ENCODE measurements around the gene AMPD2.
A peak's percentile ranks its signal among the peaks of the same experiment; 100 is the strongest.

The AMPD2 gene

GRCh38 chr1:109619576-109620400, at the start of gene AMPD2, which contains the start of gene GNAT2:
TSS of gene AMPD2 (plus strand) at chr1:109619837. CDS start at chr1:109621176, 1,339 bp downstream.
TSS of gene GNAT2 (minus strand) at chr1:109619616. CDS start at chr1:109612870, 6,746 bp downstream.
- POLR2A ChIA-PET, result interaction anchor here (0.6 to 2.4 kb wide), 16 partner anchors 9 to 384 kb away, joined by 3 to 52 read pairs (median 4); partner anchors contain the start of genes GNAI3, GPR61 and GSTM2
- TF ChIP-seq ZNF384 (IDR thresholded peaks at IDR 0.05) (peak; percentile 96), ELF4 (IDR thresholded peaks at IDR 0.05) (peak; percentile 44), L3MBTL2 (conservative IDR thresholded peaks at IDR 0.05) (peak; percentile 89), HDGF (IDR thresholded peaks at IDR 0.05; ENCODE audit: borderline replicate concordance) (no peak), FOXK2 (IDR thresholded peaks at IDR 0.05) (no peak)
- peak; percentile 96 for DNase-seq (ENCODE audit: extremely low spot score)
- CTCF ChIA-PET, result interaction anchor here (0.5 to 1.8 kb wide), 7 partner anchors 11 to 235 kb away, joined by 3 to 6 read pairs (median 3); partner anchors contain the start of gene GNAI3

GRCh38 chr1:109570414-109570813, 49.2 kb upstream of the AMPD2 start:
- POLR2A ChIA-PET, result interaction anchor here (1.1 to 2.9 kb wide), 2 partner anchors 22 to 49 kb away, joined by 3 to 11 read pairs; partner anchors contain the start of genes GNAI3 and GNAT2
- CTCF ChIA-PET, result interaction anchor here (1.4 kb wide), 1 partner anchor 38 kb away, joined by 5 read pairs; no protein-coding TSS in a partner anchor
- DNase-seq (ENCODE audit: extremely low spot score), result no peak
- TF ChIP-seq CTBP1 (IDR thresholded peaks at IDR 0.05; ENCODE audit: borderline replicate concordance), result no peak
- TF ChIP-seq ZNF384 (IDR thresholded peaks at IDR 0.05), result no peak
- no peak for TF ChIP-seq SP1 (IDR thresholded peaks at IDR 0.05)
- TF ChIP-seq HDGF (IDR thresholded peaks at IDR 0.05; ENCODE audit: borderline replicate concordance), result no peak
- no peak for TF ChIP-seq FOXM1 (IDR thresholded peaks at IDR 0.05; ENCODE audit: borderline replicate concordance)
- no peak for TF ChIP-seq SUZ12 (IDR thresholded peaks at IDR 0.05)
- TF ChIP-seq L3MBTL2 (conservative IDR thresholded peaks at IDR 0.05), result no peak
- no peak for TF ChIP-seq ELF4 (IDR thresholded peaks at IDR 0.05)
- TF ChIP-seq PKNOX1 (IDR thresholded peaks at IDR 0.05), result no peak

- TF ChIP-seq L3MBTL2 (conservative IDR thresholded peaks at IDR 0.05), result no peak
- TF ChIP-seq PKNOX1 (IDR thresholded peaks at IDR 0.05), result no peak
- no peak for TF ChIP-seq SP1 (IDR thresholded peaks at IDR 0.05)
- TF ChIP-seq SUZ12 (IDR thresholded peaks at IDR 0.05), result no peak
- TF ChIP-seq NFRKB (IDR thresholded peaks at IDR 0.05), result no peak
- no peak for TF ChIP-seq BHLHE40 (IDR thresholded peaks at IDR 0.05; ENCODE audit: borderline replicate concordance)
- TF ChIP-seq FOXA1 (IDR thresholded peaks at IDR 0.05), result no peak
- TF ChIP-seq LEF1 (IDR thresholded peaks at IDR 0.05; ENCODE audit: borderline replicate concordance), result no peak
- no peak for TF ChIP-seq FOXM1 (IDR thresholded peaks at IDR 0.05; ENCODE audit: borderline replicate concordance)
- TF ChIP-seq ZNF384 (IDR thresholded peaks at IDR 0.05), result no peak
- TF ChIP-seq ELF4 (IDR thresholded peaks at IDR 0.05), result no peak
- TF ChIP-seq HDGF (IDR thresholded peaks at IDR 0.05; ENCODE audit: borderline replicate concordance), result no peak
- no peak for TF ChIP-seq TARDBP (IDR thresholded peaks at IDR 0.05)
- no peak for TF ChIP-seq FOXK2 (IDR thresholded peaks at IDR 0.05)
- no peak for DNase-seq (ENCODE audit: extremely low spot score)
- ChIA-PET CTCF (no interaction called here), POLR2A (no interaction called here)
These were observed 45.9 kb upstream of the AMPD2 start for GRCh38 chr1:109573785-109574184.

GRCh38 chr1:109578947-109579443, 40.6 kb upstream of the AMPD2 start:
- DNase-seq (ENCODE audit: extremely low spot score), result no peak
- ChIA-PET POLR2A (interaction anchor here (1.3 kb wide), 1 partner anchor 30 kb away, joined by 3 read pairs; the partner anchor contains the start of gene GNAI3), CTCF (interaction anchor here (0.6 kb wide), 1 partner anchor 60 kb away, joined by 3 read pairs; no protein-coding TSS in a partner anchor)
- TF ChIP-seq CTBP1 (IDR thresholded peaks at IDR 0.05; ENCODE audit: borderline replicate concordance), result no peak
- TF ChIP-seq ARNT (IDR thresholded peaks at IDR 0.05), result no peak
- TF ChIP-seq L3MBTL2 (conservative IDR thresholded peaks at IDR 0.05), result no peak
- no peak for TF ChIP-seq FOXM1 (IDR thresholded peaks at IDR 0.05; ENCODE audit: borderline replicate concordance)
- TF ChIP-seq BHLHE40 (IDR thresholded peaks at IDR 0.05; ENCODE audit: borderline replicate concordance), result no peak
- no peak for TF ChIP-seq TARDBP (IDR thresholded peaks at IDR 0.05)
- no peak for TF ChIP-seq HDGF (IDR thresholded peaks at IDR 0.05; ENCODE audit: borderline replicate concordance)
- no peak for TF ChIP-seq ELF4 (IDR thresholded peaks at IDR 0.05)
- TF ChIP-seq ZNF384 (IDR thresholded peaks at IDR 0.05), result no peak

GRCh38 chr1:109579491-109579890, 40.1 kb upstream of the AMPD2 start:
- TF ChIP-seq FOXK2 (IDR thresholded peaks at IDR 0.05) (no peak), HDGF (IDR thresholded peaks at IDR 0.05; ENCODE audit: borderline replicate concordance) (no peak), SP1 (IDR thresholded peaks at IDR 0.05) (no peak), ZNF384 (IDR thresholded peaks at IDR 0.05) (no peak), LEF1 (IDR thresholded peaks at IDR 0.05; ENCODE audit: borderline replicate concordance) (no peak), SUZ12 (IDR thresholded peaks at IDR 0.05) (no peak), ARNT (IDR thresholded peaks at IDR 0.05) (no peak), NFRKB (IDR thresholded peaks at IDR 0.05) (no peak), ELF4 (IDR thresholded peaks at IDR 0.05) (no peak), CTBP1 (IDR thresholded peaks at IDR 0.05; ENCODE audit: borderline replicate concordance) (no peak), L3MBTL2 (conservative IDR thresholded peaks at IDR 0.05) (no peak), TARDBP (IDR thresholded peaks at IDR 0.05) (no peak), FOXA1 (IDR thresholded peaks at IDR 0.05) (no peak), BHLHE40 (IDR thresholded peaks at IDR 0.05; ENCODE audit: borderline replicate concordance) (no peak), FOXM1 (IDR thresholded peaks at IDR 0.05; ENCODE audit: borderline replicate concordance) (no peak), PKNOX1 (IDR thresholded peaks at IDR 0.05) (no peak)
- POLR2A ChIA-PET, result interaction anchor here (1.3 kb wide), 1 partner anchor 31 kb away, joined by 3 read pairs; the partner anchor contains the start of gene GNAI3
- DNase-seq (ENCODE audit: extremely low spot score), result no peak
- CTCF ChIA-PET, result no interaction called here
